Activated CD4-positive, alpha-beta memory T cell treated with anti-CD3 and anti-CD28 coated beads for 36 hours (primary cell): ENCODE data around the gene RAB5B. TPM values are rescaled to one million over a fixed set of nuclear protein-coding genes. Genes with fewer than 3 reads are reported as not detected.
"Not testable (repeated sequence)": the region's sequence is repeated elsewhere in the genome, so short reads cannot be mapped to it uniquely, and the experiment has no call there.

Source experiments
- CTCF ChIA-PET: fragments of 350-600 bp; sonication (Branson Sonifier 250); formaldehyde crosslinking; loops from one replicate; lab custom pipeline; 2021; ENCODE audit warnings: antibody characterized with exemption, inconsistent platforms; lab: Charles Lee
- POLR2A ChIA-PET: fragments of 350-600 bp; sonication (Branson Sonifier 250); formaldehyde crosslinking; loops from one replicate; lab custom pipeline; 2021; ENCODE audit warnings: antibody characterized with exemption; lab: Charles Lee
- DNase-seq: peaks from one replicate; pipeline ENCODE4 v3.0.0-alpha.2; 2020
- H3K27ac Mint-ChIP-seq: one replicate; pipeline ENCODE4 v1.8.0; 2021; ENCODE audit warnings: mixed read lengths
- H3K27me3 Mint-ChIP-seq: one replicate; pipeline ENCODE4 v1.8.0; 2021; ENCODE audit warnings: mixed read lengths
- H3K36me3 Mint-ChIP-seq: one replicate; pipeline ENCODE4 v1.8.0; 2021; ENCODE audit warnings: mixed read lengths
- H3K4me1 Mint-ChIP-seq: one replicate; pipeline ENCODE4 v1.8.0; 2021; ENCODE audit warnings: low read depth, mixed read lengths
- H3K4me3 Mint-ChIP-seq: one replicate; pipeline ENCODE4 v1.8.0; 2021; ENCODE audit warnings: mild to moderate bottlenecking, mixed read lengths
- H3K9me3 Mint-ChIP-seq: one replicate; pipeline ENCODE4 v1.8.0; 2021; ENCODE audit warnings: mixed read lengths
- intact Hi-C: fragments of 100-400 bp; cut with micrococcal nuclease; formaldehyde crosslinking; loops from one replicate; pipeline ENCODE4 v1.15.1; 2023
- total RNA-seq, 2 experiments: library from RNA; stranded (reverse); gene quantifications; one replicate each; pipeline ENCODE4 v1.2.3, GENCODE V29; 2021

The RAB5B gene
- total RNA-seq, 2 experiments from 2014 or later = 44.8 to 46.4 TPM

DNA sequence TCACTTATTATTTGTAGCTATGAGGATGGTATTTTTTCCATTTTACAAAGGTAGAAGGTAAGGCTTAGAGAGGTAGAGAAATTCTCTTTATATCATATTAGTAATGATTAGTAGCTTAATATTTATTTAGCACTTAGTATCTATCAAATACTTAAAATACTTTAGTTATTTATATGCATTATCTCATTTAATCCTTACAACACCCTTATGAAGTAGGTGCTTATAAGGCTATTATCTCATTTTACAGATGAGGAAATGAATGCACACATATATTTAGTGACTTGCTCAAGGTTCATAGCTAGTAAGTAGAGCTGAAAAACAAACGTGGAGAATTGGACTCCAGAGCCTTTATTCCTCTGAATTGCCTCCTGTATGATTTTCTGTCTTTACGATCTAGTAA is 11.0 kb downstream of the RAB5B start:
- no peak overlapping the region for H3K27ac Mint-ChIP-seq

DNA sequence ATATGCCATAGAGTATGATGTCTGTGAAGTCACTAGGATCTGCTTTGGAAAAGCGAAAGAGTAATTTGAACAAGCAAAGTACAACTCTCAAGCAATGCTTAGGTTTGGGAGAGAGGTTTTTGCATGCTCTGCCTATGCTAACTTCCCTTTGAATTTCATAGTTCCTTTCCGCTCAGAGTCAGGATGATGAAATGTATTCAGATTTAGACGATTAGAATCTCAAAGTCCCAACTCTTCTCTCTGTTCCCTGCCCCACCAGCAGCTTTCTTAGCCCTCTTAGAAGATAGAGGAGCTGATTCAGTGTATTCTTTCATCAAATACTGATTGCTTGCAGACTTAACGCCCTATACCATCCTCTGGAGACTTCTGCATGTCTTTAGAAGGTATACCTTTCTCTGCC is 11.5 kb downstream of the RAB5B start:
- intact Hi-C loops = no loop called here
- POLR2A ChIA-PET = no interaction called here
- Mint-ChIP-seq H3K27ac (no peak overlapping the region), H3K27me3 (no peaks in the 10 kb centered on the region), H3K4me1 (peaks cover 3% of the 10 kb centered on the region), H3K9me3 (no peaks in the 10 kb centered on the region), H3K4me3 (no peak overlapping the region), H3K36me3 (peaks cover 15% of the 10 kb centered on the region)
- CTCF ChIA-PET = interaction anchor here (0.5 to 4.6 kb wide), 5 partner anchors 8 to 62 kb away, joined by 3 to 36 read pairs (median 3); no protein-coding TSS in a partner anchor
- DNase-seq = no peak

More for the DNA sequence above, 11.0 kb downstream of the RAB5B start:
- H3K4me3 Mint-ChIP-seq = no peak overlapping the region
- peaks cover 12% of the 10 kb centered on the region for H3K36me3 Mint-ChIP-seq
- ChIA-PET CTCF (interaction anchor here (0.5 to 4.6 kb wide), 5 partner anchors 8 to 62 kb away, joined by 3 to 36 read pairs (median 3); no protein-coding TSS in a partner anchor), POLR2A (no interaction called here)
- H3K4me1 Mint-ChIP-seq = peaks cover 3% of the 10 kb centered on the region
- H3K9me3 Mint-ChIP-seq = no peaks in the 10 kb centered on the region
- intact Hi-C loops = no loop called here
- no peak for DNase-seq
- no peaks in the 10 kb centered on the region for H3K27me3 Mint-ChIP-seq

DNA sequence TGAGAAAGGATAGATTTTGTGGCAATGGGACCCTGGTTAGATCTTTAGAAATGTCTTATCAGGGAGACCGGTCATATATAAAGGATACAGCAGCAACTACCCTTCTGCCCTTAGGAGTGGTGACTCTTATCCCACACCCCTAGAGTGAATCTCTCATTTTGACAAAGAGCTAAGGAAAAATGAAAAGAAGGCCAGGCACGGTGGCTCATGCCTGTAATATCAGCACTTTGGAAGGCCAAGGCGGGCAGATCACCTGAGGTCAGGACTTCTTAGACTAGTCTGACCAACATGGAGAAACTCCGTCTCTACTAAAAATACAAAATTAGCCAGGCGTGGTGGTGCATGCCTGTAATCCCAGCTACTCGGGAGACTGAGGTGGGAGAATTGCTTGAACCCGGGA is 12.1 kb downstream of the RAB5B start:
- peaks cover 21% of the 10 kb centered on the region for H3K36me3 Mint-ChIP-seq

DNA sequence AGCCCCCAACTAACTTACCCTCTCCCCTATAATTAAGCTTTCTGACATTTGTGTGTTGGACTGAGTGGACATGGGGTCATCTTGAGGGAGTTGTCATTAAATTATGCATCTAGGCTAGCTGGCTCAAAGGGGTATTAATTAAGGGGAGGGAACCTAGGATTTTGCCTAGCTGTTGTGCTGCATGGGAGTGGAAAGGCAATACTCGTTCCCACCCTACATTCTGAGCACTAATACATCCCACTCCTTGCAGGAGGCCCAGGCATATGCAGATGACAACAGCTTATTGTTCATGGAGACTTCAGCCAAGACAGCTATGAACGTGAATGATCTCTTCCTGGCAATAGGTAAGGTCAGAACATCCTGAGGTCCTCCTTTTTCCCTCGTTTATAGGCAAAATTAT is 17.2 kb downstream of the RAB5B start:
- Mint-ChIP-seq H3K36me3 (peaks cover 36% of the 10 kb centered on the region), H3K27me3 (no peaks in the 10 kb centered on the region), H3K4me1 (peaks cover 2% of the 10 kb centered on the region), H3K4me3 (no peak overlapping the region), H3K9me3 (no peaks in the 10 kb centered on the region), H3K27ac (no peak overlapping the region)
- ChIA-PET CTCF (interaction anchor here (2.3 kb wide), 1 partner anchor 39 kb away, joined by 13 read pairs; no protein-coding TSS in a partner anchor), POLR2A (interaction anchor here (0.6 kb wide), 1 partner anchor 23 kb away, joined by 3 read pairs; no protein-coding TSS in a partner anchor)
- DNase-seq = no peak
- intact Hi-C loops = no loop called here

More for the DNA sequence above, 12.1 kb downstream of the RAB5B start:
- H3K27me3 Mint-ChIP-seq, H3K4me1 Mint-ChIP-seq, H3K27ac Mint-ChIP-seq, DNase-seq, POLR2A ChIA-PET, intact Hi-C loops, H3K4me3 Mint-ChIP-seq, H3K9me3 Mint-ChIP-seq: not testable (repeated sequence)
- CTCF ChIA-PET = interaction anchor here (0.9 kb wide), 1 partner anchor 44 kb away, joined by 3 read pairs; no protein-coding TSS in a partner anchor

DNA sequence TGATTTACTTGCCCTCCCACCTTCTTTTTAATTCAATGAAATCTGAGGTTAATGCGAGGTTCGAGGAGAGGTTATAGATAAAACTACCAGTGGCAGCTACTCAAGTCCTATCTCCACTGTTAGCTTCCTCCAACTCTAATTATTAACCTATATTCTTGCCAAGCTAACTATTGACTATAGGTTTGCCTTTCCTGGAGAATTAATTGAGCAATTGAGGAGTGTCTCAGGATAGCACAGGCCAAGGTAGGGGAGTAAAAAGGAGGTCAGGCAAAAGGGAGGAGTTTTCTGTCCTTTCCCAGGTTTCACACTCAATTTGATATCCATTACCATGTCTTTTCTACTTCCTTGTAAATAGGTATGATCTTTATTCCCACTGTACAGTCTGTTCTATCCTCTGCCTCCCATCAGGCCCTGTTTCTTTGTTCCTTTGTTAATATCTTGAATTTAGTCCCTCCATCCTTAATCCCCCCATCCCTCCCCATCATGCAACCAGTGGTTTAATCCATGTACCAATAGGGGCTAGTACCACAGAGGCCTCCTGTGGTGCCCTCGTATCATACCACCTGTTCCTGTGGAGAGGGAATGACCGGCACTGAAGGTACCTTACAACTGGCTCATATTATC is 19.5 kb downstream of the RAB5B start:
- ChIA-PET CTCF (interaction anchor here (1.4 to 6.0 kb wide), 4 partner anchors 10 to 255 kb away, joined by 4 to 102 read pairs (median 28); partner anchors contain the start of gene RAB5B), POLR2A (no interaction called here)
- no peak for DNase-seq
- H3K36me3 Mint-ChIP-seq = peaks cover 32% of the 10 kb centered on the region
- H3K4me3 Mint-ChIP-seq = no peak overlapping the region
- H3K9me3 Mint-ChIP-seq = no peaks in the 10 kb centered on the region
- peaks cover 5% of the 10 kb centered on the region for H3K27me3 Mint-ChIP-seq
- peaks cover 13% of the 10 kb centered on the region for H3K4me1 Mint-ChIP-seq
- H3K27ac Mint-ChIP-seq = no peak overlapping the region
- intact Hi-C loops = no loop called here

DNA sequence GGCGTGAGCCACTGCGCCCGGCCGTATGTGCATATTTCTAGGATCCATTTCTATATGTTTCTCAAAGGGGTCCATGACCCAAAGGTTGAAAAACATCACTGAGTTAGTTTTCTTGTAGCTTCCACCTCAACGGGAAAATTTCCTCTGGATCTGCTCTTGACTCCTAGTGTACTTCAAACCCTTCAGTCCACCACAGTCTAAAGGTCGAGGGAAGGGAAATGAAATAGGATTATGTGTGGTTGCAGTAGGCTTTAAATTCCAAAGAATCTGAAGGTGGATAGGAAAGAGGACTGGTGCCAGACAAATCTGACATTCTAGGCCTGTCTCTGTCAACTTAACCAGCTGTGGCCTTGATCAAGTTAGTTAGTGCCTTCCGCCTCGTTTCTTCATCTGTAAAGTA is 21.5 kb downstream of the RAB5B start:
- CTCF ChIA-PET = interaction anchor here (0.6 to 6.0 kb wide), 35 partner anchors 8 to 257 kb away, joined by 3 to 102 read pairs (median 5); partner anchors contain the start of genes IKZF4, PA2G4, RAB5B and SMARCC2
- H3K4me3 Mint-ChIP-seq = no peak overlapping the region
- POLR2A ChIA-PET = interaction anchor here (0.9 to 1.3 kb wide), 2 partner anchors 12 to 27 kb away, joined by 3 to 4 read pairs; no protein-coding TSS in a partner anchor

DNA sequence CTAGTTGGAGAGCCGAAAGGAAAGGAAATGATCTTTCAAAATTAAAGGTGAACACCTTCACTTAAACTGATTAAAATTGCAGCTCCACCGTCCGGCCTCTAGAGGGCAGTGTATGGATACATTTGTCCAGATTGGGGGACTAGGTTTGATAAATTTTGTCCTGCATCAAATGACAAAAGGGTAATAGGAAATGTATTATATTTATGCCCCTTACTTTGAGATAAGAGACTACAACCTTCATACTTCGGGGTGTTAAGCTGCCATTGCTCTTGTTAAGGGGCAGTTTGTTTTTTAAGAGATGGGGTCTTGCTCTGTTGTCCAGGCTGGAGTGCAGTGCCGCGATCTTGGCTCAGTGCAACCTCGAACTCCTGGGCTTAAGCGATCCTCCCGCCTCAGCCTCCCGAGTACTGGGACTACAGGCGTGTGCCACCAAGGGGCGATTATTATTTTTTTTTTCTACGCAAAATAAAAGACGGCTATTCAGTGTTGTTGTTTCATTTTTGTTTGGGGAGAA is 22.4 kb downstream of the RAB5B start:
- POLR2A ChIA-PET = interaction anchor here (0.9 to 1.3 kb wide), 2 partner anchors 11 to 26 kb away, joined by 3 to 4 read pairs; no protein-coding TSS in a partner anchor
- peaks cover 19% of the 10 kb centered on the region for H3K4me1 Mint-ChIP-seq
- DNase-seq = peak; percentile 72
- no peak overlapping the region for H3K4me3 Mint-ChIP-seq
- intact Hi-C loops = loop anchor here (1.0 to 5.0 kb wide), 3 partner anchors 33 to 106 kb away; partner anchors contain the start of genes PA2G4 and RPS26
- CTCF ChIA-PET = interaction anchor here (0.6 to 6.0 kb wide), 40 partner anchors 9 to 468 kb away, joined by 3 to 102 read pairs (median 5); partner anchors contain the start of genes IKZF4, PA2G4, RAB5B and SMARCC2
- H3K27me3 Mint-ChIP-seq = peaks cover 5% of the 10 kb centered on the region
- no peaks in the 10 kb centered on the region for H3K9me3 Mint-ChIP-seq
- H3K27ac Mint-ChIP-seq = no peak overlapping the region
- peaks cover 14% of the 10 kb centered on the region for H3K36me3 Mint-ChIP-seq

More for the DNA sequence above, 21.5 kb downstream of the RAB5B start:
- no peak overlapping the region for H3K27ac Mint-ChIP-seq
- peaks cover 22% of the 10 kb centered on the region for H3K36me3 Mint-ChIP-seq
- H3K27me3 Mint-ChIP-seq = peaks cover 5% of the 10 kb centered on the region
- intact Hi-C loops = loop anchor here (5.0 kb wide), 1 partner anchor 107 kb away; the partner anchor contains the start of gene PA2G4
- H3K9me3 Mint-ChIP-seq = no peaks in the 10 kb centered on the region
- no peak for DNase-seq
- H3K4me1 Mint-ChIP-seq = peaks cover 19% of the 10 kb centered on the region

DNA sequence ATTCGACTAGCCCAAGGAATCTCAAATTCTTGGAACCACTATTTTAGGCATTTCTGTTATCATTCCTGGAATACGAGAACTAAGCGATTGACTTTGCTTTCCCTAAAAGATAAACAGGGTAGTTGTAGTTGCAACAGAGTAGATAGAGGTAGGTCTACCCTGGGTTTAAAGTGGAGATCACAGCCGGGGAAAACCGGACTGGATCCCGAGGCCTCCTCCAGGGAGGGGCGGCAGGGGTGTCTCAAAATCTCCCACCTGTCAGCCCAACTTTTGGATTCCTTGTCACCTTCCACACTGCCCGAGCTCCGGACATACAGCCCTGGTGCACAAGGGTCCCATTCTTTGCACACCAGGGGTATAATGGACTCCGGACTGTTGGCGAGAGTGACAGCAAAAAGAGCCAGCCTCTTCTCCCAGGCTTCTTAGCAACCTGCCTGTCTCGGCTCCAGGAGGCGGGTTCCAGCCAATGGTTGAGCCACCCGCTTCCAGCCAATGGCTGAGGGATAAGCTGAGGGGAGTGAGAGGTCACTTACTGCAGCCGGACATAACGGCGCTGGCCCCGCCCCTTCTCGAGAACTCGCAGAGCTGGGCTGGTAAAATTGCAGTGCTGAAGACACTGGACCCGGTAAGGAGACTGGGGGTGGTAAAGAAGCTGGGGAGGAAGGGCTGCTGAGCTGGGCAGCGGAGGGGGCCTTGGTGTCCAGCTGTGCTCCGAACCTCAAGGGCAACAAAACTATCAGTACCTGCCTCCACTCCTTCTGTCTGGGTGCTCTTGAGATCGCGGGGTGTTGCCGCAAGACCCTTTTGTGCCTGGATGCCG is 23.0 kb downstream of the RAB5B start, which contains the start of gene SUOX:
TSS of gene SUOX (plus strand) at position 562 of the 820 bp plus-strand sequence. CDS start 4,946 bp downstream, outside the sequence.
- no peaks in the 10 kb centered on the region for H3K9me3 Mint-ChIP-seq
- peaks cover 5% of the 10 kb centered on the region for H3K27me3 Mint-ChIP-seq
- CTCF ChIA-PET = interaction anchor here (0.6 to 6.0 kb wide), 26 partner anchors 10 to 467 kb away, joined by 3 to 102 read pairs (median 6); partner anchors contain the start of genes IKZF4, PA2G4, RAB5B and ZC3H10
- peaks cover 19% of the 10 kb centered on the region for H3K4me1 Mint-ChIP-seq
- POLR2A ChIA-PET = interaction anchor here (1.0 to 1.3 kb wide), 3 partner anchors 10 to 49 kb away, joined by 3 to 4 read pairs (median 3); no protein-coding TSS in a partner anchor
- peak; percentile 61 for DNase-seq
- H3K36me3 Mint-ChIP-seq = peaks cover 9% of the 10 kb centered on the region
- intact Hi-C loops = loop anchor here (1.0 to 5.0 kb wide), 3 partner anchors 32 to 105 kb away; partner anchors contain the start of genes PA2G4 and RPS26
- H3K27ac Mint-ChIP-seq = no peak within 1 kb of the TSS
- H3K4me3 Mint-ChIP-seq = peak within 1 kb of the TSS; percentile 60

DNA sequence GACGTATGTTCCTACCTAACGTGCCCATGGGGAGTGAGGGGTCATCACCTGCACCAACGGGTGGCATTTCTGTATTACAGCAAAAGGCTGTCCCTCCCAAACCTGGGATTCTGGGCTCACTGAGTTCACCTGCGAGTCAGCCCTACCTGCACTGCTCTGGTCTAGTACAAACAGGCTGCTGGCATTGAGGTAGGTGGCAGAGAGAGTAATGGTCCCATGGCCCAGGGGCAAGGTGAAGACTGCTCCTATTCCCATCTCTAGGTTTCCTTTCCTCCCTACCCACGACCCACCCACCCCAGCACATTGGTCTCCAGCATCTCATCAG is 23.6 kb downstream of the RAB5B start:
- Mint-ChIP-seq H3K9me3 (no peaks in the 10 kb centered on the region), H3K4me3 (peak overlapping the region; percentile 60), H3K27ac (no peak overlapping the region), H3K4me1 (peaks cover 19% of the 10 kb centered on the region), H3K36me3 (peaks cover 3% of the 10 kb centered on the region), H3K27me3 (peaks cover 5% of the 10 kb centered on the region)
- ChIA-PET POLR2A (interaction anchor here (1.0 to 1.3 kb wide), 3 partner anchors 10 to 49 kb away, joined by 3 to 4 read pairs (median 3); no protein-coding TSS in a partner anchor), CTCF (interaction anchor here (0.6 to 6.0 kb wide), 11 partner anchors 10 to 107 kb away, joined by 3 to 102 read pairs (median 22); partner anchors contain the start of genes IKZF4, PA2G4 and RAB5B)
- no peak for DNase-seq
- intact Hi-C loops = loop anchor here (5.0 kb wide), 1 partner anchor 105 kb away; the partner anchor contains the start of gene PA2G4

DNA sequence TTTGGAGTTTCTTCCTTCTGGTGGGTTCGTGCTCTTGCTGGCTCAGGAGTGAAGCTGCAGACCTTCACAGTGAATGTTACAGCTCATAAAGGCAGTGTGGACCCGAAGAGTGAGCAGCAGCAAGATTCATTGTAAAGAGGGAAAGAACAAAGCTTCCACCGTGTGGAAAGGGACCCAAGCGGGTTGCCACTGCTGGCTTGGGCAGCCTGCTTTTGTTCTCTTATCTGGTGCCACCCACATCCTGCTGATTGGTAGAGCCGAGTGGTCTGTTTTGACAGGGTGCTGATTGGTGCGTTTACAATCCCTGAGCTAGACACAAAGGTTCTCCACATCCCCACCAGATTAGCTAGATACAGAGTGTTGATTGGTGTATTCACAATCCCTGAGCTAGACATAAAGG is 25.6 kb downstream of the RAB5B start:
- not testable (repeated sequence) for H3K27ac Mint-ChIP-seq, H3K36me3 Mint-ChIP-seq, H3K27me3 Mint-ChIP-seq, H3K4me3 Mint-ChIP-seq, H3K9me3 Mint-ChIP-seq
- peak; percentile 25 for DNase-seq
- intact Hi-C loops = loop anchor here (5.0 kb wide), 1 partner anchor 103 kb away; the partner anchor contains the start of gene PA2G4
- ChIA-PET POLR2A (interaction anchor here (1.2 kb wide), 1 partner anchor 9 kb away, joined by 5 read pairs; no protein-coding TSS in a partner anchor), CTCF (interaction anchor here (0.6 to 6.0 kb wide), 5 partner anchors 17 to 132 kb away, joined by 3 to 102 read pairs (median 3); no protein-coding TSS in a partner anchor)
- peaks cover 19% of the 10 kb centered on the region for H3K4me1 Mint-ChIP-seq
